ENCODE data around the gene POU2F1. TPM values are rescaled to one million over a fixed set of nuclear protein-coding genes. Genes with fewer than 3 reads are reported as not detected.

POU2F1 gene
- total RNA-seq, 5 donors from 2014 or later (not counting 1 experiment from before 2014, with no cell fraction given), result 15.1 to 34.5 (median 22.6) TPM

GRCh38 chr1:167301355-167301754, 80.7 kb downstream of the POU2F1 start:
- H3K27me3 Mint-ChIP-seq, result no peaks in the 10 kb centered on the region
- Histone ChIP-seq H3K4me1 (ENCODE audit: control insufficient read depth in 1 of 2, extremely low read depth in 1 of 2, insufficient read depth in 2 of 2, low read length in 2 of 2) (no peaks in the 10 kb centered on the region), H3K36me3 (ENCODE audit: control insufficient read depth in 2 of 2, extremely low read depth in 1 of 2, insufficient read depth in 1 of 2, low read length in 1 of 2) (no peaks in the 10 kb centered on the region), H3K4me3 (ENCODE audit: control insufficient read depth in 1 of 2, extremely low read depth in 1 of 2, low read length in 1 of 2) (no peak overlapping the region), H3K27ac (ENCODE audit: low read length) (no peak overlapping the region), H3K9me3 (no peaks in the 10 kb centered on the region), H3K27me3 (replicated peaks in 1 of 2; ENCODE audit: control insufficient read depth in 2 of 2, extremely low read depth in 1 of 2, insufficient read depth in 2 of 2, low read length in 1 of 2) (no peaks in the 10 kb centered on the region)
- ChIA-PET CTCF (interaction anchor here in 1 of 2 donors (0.5 kb wide), 1 partner anchor 34 kb away, joined by 8 read pairs; no protein-coding TSS in a partner anchor), POLR2A (no interaction called here)
- H3K4me3 Mint-ChIP-seq, result no peak overlapping the region
- peaks cover 11 to 24% (median 16%) of the 10 kb centered on the region in 3 donors for H3K4me1 Mint-ChIP-seq
- WGBS (ENCODE audit: insufficient coverage), result no CpG with 5 or more reads among the region's 1 CpG
- peaks cover 7% of the 10 kb centered on the region for H3K36me3 Mint-ChIP-seq
- H3K9me3 Mint-ChIP-seq, result no peaks in the 10 kb centered on the region
- DNase-seq (no peak), ATAC-seq (replicated peaks in 1 of 4) (no peak)
- no peak overlapping the region for H3K27ac Mint-ChIP-seq

GRCh38 chr1:167304165-167304564, 83.5 kb downstream of the POU2F1 start:
- H3K27ac Mint-ChIP-seq, result no peak overlapping the region
- POLR2A ChIA-PET, result interaction anchor here (0.5 to 0.6 kb wide), 2 partner anchors 30 to 46 kb away, joined by 5 to 11 read pairs; no protein-coding TSS in a partner anchor

GRCh38 chr1:167305059-167305705, 84.5 kb downstream of the POU2F1 start:
- CTCF ChIA-PET, result no interaction called here
- Mint-ChIP-seq H3K36me3 (peaks cover 9% of the 10 kb centered on the region), H3K27ac (no peak overlapping the region), H3K27me3 (no peaks in the 10 kb centered on the region), H3K4me1 (peaks cover 15 to 27% (median 16%) of the 10 kb centered on the region in 3 donors), H3K4me3 (no peak overlapping the region), H3K9me3 (no peaks in the 10 kb centered on the region)
- ATAC-seq (replicated peaks in 1 of 4) (no peak), DNase-seq (no peak)
- Histone ChIP-seq H3K27ac (ENCODE audit: low read length) (no peak overlapping the region), H3K36me3 (ENCODE audit: control insufficient read depth in 2 of 2, extremely low read depth in 1 of 2, insufficient read depth in 1 of 2, low read length in 1 of 2) (no peaks in the 10 kb centered on the region), H3K4me1 (ENCODE audit: control insufficient read depth in 1 of 2, extremely low read depth in 1 of 2, insufficient read depth in 2 of 2, low read length in 2 of 2) (peaks cover 0 to 3% of the 10 kb centered on the region in 2 experiments), H3K27me3 (replicated peaks in 1 of 2; ENCODE audit: control insufficient read depth in 2 of 2, extremely low read depth in 1 of 2, insufficient read depth in 2 of 2, low read length in 1 of 2) (no peaks in the 10 kb centered on the region), H3K4me3 (ENCODE audit: control insufficient read depth in 1 of 2, extremely low read depth in 1 of 2, low read length in 1 of 2) (no peak overlapping the region), H3K9me3 (no peaks in the 10 kb centered on the region)
- POLR2A ChIA-PET, result no interaction called here
- 100% methylated on average over 2 of the region's 9 CpGs for WGBS (ENCODE audit: insufficient coverage)

More at GRCh38 chr1:167304165-167304564, 83.5 kb downstream of the POU2F1 start:
- Mint-ChIP-seq H3K27me3 (no peaks in the 10 kb centered on the region), H3K36me3 (peaks cover 12% of the 10 kb centered on the region), H3K4me1 (peaks cover 20 to 22% (median 22%) of the 10 kb centered on the region in 3 donors), H3K4me3 (no peak overlapping the region), H3K9me3 (no peaks in the 10 kb centered on the region)
- CTCF ChIA-PET, result interaction anchor here (0.6 to 1.5 kb wide), 2 partner anchors 34 to 36 kb away, joined by 4 to 5 read pairs; no protein-coding TSS in a partner anchor
- 100% methylated on average over 1 of the region's 4 CpGs for WGBS (ENCODE audit: insufficient coverage)
- no peak overlapping the region for H3K4me3 ChIP-seq (ENCODE audit: control insufficient read depth in 1 of 2, extremely low read depth in 1 of 2, low read length in 1 of 2)
- DNase-seq (no peak), ATAC-seq (replicated peaks in 1 of 4) (no peak)
- no peaks in the 10 kb centered on the region for H3K27me3 ChIP-seq (replicated peaks in 1 of 2; ENCODE audit: control insufficient read depth in 2 of 2, extremely low read depth in 1 of 2, insufficient read depth in 2 of 2, low read length in 1 of 2)
- H3K36me3 ChIP-seq (ENCODE audit: control insufficient read depth in 2 of 2, extremely low read depth in 1 of 2, insufficient read depth in 1 of 2, low read length in 1 of 2), result no peaks in the 10 kb centered on the region
- no peak overlapping the region for H3K27ac ChIP-seq (ENCODE audit: low read length)
- H3K4me1 ChIP-seq (ENCODE audit: control insufficient read depth in 1 of 2, extremely low read depth in 1 of 2, insufficient read depth in 2 of 2, low read length in 2 of 2), result peaks cover 0 to 3% of the 10 kb centered on the region in 2 experiments
- H3K9me3 ChIP-seq, result no peaks in the 10 kb centered on the region

- Mint-ChIP-seq H3K27me3 (no peaks in the 10 kb centered on the region), H3K27ac (no peak overlapping the region), H3K4me3 (no peak overlapping the region), H3K36me3 (peaks cover 11% of the 10 kb centered on the region), H3K4me1 (peaks cover 16 to 33% (median 18%) of the 10 kb centered on the region in 3 donors), H3K9me3 (no peaks in the 10 kb centered on the region)
- ChIA-PET POLR2A (no interaction called here), CTCF (no interaction called here)
- no peak overlapping the region for H3K27ac ChIP-seq (ENCODE audit: low read length)
- no peak for DNase-seq
- ATAC-seq (replicated peaks in 1 of 4), result no peak
- no peaks in the 10 kb centered on the region for H3K36me3 ChIP-seq (ENCODE audit: control insufficient read depth in 2 of 2, extremely low read depth in 1 of 2, insufficient read depth in 1 of 2, low read length in 1 of 2)
- H3K9me3 ChIP-seq, result no peaks in the 10 kb centered on the region
- WGBS (ENCODE audit: insufficient coverage), result no CpG with 5 or more reads among the region's 2 CpGs
- H3K4me1 ChIP-seq (ENCODE audit: control insufficient read depth in 1 of 2, extremely low read depth in 1 of 2, insufficient read depth in 2 of 2, low read length in 2 of 2), result peaks cover 0 to 3% of the 10 kb centered on the region in 2 experiments
- H3K27me3 ChIP-seq (replicated peaks in 1 of 2; ENCODE audit: control insufficient read depth in 2 of 2, extremely low read depth in 1 of 2, insufficient read depth in 2 of 2, low read length in 1 of 2), result no peaks in the 10 kb centered on the region
- H3K4me3 ChIP-seq (ENCODE audit: control insufficient read depth in 1 of 2, extremely low read depth in 1 of 2, low read length in 1 of 2), result no peak overlapping the region
These were observed 85.1 kb downstream of the POU2F1 start for GRCh38 chr1:167305706-167306277.

GRCh38 chr1:167310732-167311131, 90.0 kb downstream of the POU2F1 start:
- no peak overlapping the region for H3K27ac Mint-ChIP-seq
- Histone ChIP-seq H3K4me3 (ENCODE audit: control insufficient read depth in 1 of 2, extremely low read depth in 1 of 2, low read length in 1 of 2) (no peak overlapping the region), H3K27me3 (replicated peaks in 1 of 2; ENCODE audit: control insufficient read depth in 2 of 2, extremely low read depth in 1 of 2, insufficient read depth in 2 of 2, low read length in 1 of 2) (no peaks in the 10 kb centered on the region), H3K27ac (ENCODE audit: low read length) (no peak overlapping the region), H3K36me3 (ENCODE audit: control insufficient read depth in 2 of 2, extremely low read depth in 1 of 2, insufficient read depth in 1 of 2, low read length in 1 of 2) (peaks cover 0 to 3% of the 10 kb centered on the region in 2 donors), H3K4me1 (ENCODE audit: control insufficient read depth in 1 of 2, extremely low read depth in 1 of 2, insufficient read depth in 2 of 2, low read length in 2 of 2) (peaks cover 0 to 3% of the 10 kb centered on the region in 2 experiments), H3K9me3 (no peaks in the 10 kb centered on the region)
- no peak overlapping the region for H3K4me3 Mint-ChIP-seq
- no peak for DNase-seq
- H3K9me3 Mint-ChIP-seq, result peaks cover 6 to 12% (median 6%) of the 10 kb centered on the region in 3 donors
- no peaks in the 10 kb centered on the region for H3K27me3 Mint-ChIP-seq
- ChIA-PET CTCF (no interaction called here), POLR2A (no interaction called here)
- no peak for ATAC-seq (replicated peaks in 1 of 4)
- peaks cover 10 to 39% (median 17%) of the 10 kb centered on the region in 3 donors for H3K4me1 Mint-ChIP-seq
- H3K36me3 Mint-ChIP-seq, result peaks cover 31% of the 10 kb centered on the region

GRCh38 chr1:167312871-167313270, 92.2 kb downstream of the POU2F1 start:
- whole genome bisulfite sequencing (ENCODE audit: insufficient coverage), result no CpG with 5 or more reads among the region's 1 CpG

More at GRCh38 chr1:167312871-167313270, 92.2 kb downstream of the POU2F1 start:
- ATAC-seq (replicated peaks in 1 of 4) (peak in 1 of 4 experiments; percentile 34), DNase-seq (no peak)
- no peaks in the 10 kb centered on the region for H3K4me1 ChIP-seq (ENCODE audit: control insufficient read depth in 1 of 2, extremely low read depth in 1 of 2, insufficient read depth in 2 of 2, low read length in 2 of 2)
- peaks cover 2% of the 10 kb centered on the region for H3K9me3 ChIP-seq
- ChIA-PET CTCF (no interaction called here), POLR2A (no interaction called here)
- peaks cover 3% of the 10 kb centered on the region in 2 donors for H3K36me3 ChIP-seq (ENCODE audit: control insufficient read depth in 2 of 2, extremely low read depth in 1 of 2, insufficient read depth in 1 of 2, low read length in 1 of 2)
- no peak overlapping the region for H3K4me3 ChIP-seq (ENCODE audit: control insufficient read depth in 1 of 2, extremely low read depth in 1 of 2, low read length in 1 of 2)
- no peaks in the 10 kb centered on the region for H3K27me3 ChIP-seq (replicated peaks in 1 of 2; ENCODE audit: control insufficient read depth in 2 of 2, extremely low read depth in 1 of 2, insufficient read depth in 2 of 2, low read length in 1 of 2)
- Mint-ChIP-seq H3K4me3 (no peak overlapping the region), H3K9me3 (peaks cover 13 to 30% (median 21%) of the 10 kb centered on the region in 3 donors), H3K4me1 (peaks cover 4 to 24% (median 11%) of the 10 kb centered on the region in 3 donors), H3K27ac (no peak overlapping the region), H3K36me3 (peaks cover 46% of the 10 kb centered on the region), H3K27me3 (no peaks in the 10 kb centered on the region)
- H3K27ac ChIP-seq (ENCODE audit: low read length), result no peak overlapping the region

Measured in T-cell (primary cell).